ENCODE data around the gene SYTL3.

- TF ChIP-seq CTCF (IDR thresholded peaks at IDR 0.05; ENCODE audit: borderline replicate concordance, extremely low read depth, low read length, poor library complexity, severe bottlenecking) (no peak), EZH2 (IDR thresholded peaks at IDR 0.05; ENCODE audit: borderline replicate concordance, low read depth, low read length, severe bottlenecking) (no peak)
These were observed 101.4 kb downstream of the SYTL3 start for GRCh38 chr6:158751224-158751623.
